GM13977 (cell line): ENCODE data around the gene EIF1.
A peak's percentile ranks its signal among the peaks of the same experiment; 100 is the strongest.

ENCODE experiments used
- DNase-seq: peaks from one replicate; pipeline ENCODE4 v3.0.0; 2012; ENCODE audit warnings: low spot score
- in situ Hi-C: fragments of 300-500 bp; cut with MboI; formaldehyde crosslinking; loops from one replicate; pipeline ENCODE4 v1.12.0; 2022; ENCODE audit warnings: low sequenced_read_pairs, low pct_unique_long_range_greater_than_20kb, mixed read lengths, inconsistent platforms; ENCODE audit not compliant: unreplicated experiment
- TF ChIP-seq, protein P1 (sequence below): IDR thresholded peaks from 2 replicates; pipeline ENCODE4 v1.5.1; 2012; ENCODE audit warnings: mild to moderate bottlenecking, control low read depth; ENCODE audit not compliant: insufficient read depth; ENCODE audit errors: extremely low read depth, missing control alignments

Gene EIF1

DNA sequence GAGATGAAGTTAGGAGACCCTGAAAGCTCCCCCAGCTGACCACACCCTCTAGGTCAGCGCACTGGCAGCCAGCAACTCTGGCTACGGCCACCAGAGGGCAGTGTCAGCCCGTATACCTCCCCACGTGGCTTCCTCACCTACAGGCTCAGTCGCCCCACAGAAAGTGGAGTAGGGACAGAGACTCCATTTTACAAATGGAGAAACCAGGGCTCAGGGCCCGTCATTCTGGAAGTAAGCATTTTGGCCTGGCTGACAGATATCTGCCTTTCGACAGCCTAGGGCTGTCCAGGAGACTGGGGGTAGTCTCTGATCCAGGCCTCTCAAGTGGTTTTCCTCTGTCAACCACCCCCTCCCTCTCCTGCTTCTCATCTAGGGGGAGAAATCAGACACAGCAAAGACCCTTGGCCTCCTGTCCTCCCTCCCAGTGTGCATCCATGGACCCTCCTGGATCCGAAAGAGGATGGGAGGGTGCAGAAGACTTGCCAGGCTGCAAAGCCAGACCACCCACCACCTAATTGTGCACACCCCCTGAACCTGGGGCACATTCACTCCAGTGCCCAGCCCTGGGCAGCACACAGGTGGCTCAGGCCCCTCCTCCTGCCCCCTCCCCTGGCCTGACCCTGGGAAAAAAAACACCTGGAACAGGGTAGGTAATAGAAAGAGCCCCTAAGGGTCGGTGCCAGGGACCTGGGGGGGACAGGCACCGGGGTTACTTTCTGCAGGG lies 49.6 kb downstream of the EIF1 start:
- in situ Hi-C loops: loop anchor here (5.0 to 25.0 kb wide), 2 partner anchors 64 to 374 kb away; partner anchors contain the start of genes DHX58, HSPB9 and KAT2A
- TF ChIP-seq, protein P1, sequence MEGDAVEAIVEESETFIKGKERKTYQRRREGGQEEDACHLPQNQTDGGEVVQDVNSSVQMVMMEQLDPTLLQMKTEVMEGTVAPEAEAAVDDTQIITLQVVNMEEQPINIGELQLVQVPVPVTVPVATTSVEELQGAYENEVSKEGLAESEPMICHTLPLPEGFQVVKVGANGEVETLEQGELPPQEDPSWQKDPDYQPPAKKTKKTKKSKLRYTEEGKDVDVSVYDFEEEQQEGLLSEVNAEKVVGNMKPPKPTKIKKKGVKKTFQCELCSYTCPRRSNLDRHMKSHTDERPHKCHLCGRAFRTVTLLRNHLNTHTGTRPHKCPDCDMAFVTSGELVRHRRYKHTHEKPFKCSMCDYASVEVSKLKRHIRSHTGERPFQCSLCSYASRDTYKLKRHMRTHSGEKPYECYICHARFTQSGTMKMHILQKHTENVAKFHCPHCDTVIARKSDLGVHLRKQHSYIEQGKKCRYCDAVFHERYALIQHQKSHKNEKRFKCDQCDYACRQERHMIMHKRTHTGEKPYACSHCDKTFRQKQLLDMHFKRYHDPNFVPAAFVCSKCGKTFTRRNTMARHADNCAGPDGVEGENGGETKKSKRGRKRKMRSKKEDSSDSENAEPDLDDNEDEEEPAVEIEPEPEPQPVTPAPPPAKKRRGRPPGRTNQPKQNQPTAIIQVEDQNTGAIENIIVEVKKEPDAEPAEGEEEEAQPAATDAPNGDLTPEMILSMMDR: peak; percentile 96

DNA sequence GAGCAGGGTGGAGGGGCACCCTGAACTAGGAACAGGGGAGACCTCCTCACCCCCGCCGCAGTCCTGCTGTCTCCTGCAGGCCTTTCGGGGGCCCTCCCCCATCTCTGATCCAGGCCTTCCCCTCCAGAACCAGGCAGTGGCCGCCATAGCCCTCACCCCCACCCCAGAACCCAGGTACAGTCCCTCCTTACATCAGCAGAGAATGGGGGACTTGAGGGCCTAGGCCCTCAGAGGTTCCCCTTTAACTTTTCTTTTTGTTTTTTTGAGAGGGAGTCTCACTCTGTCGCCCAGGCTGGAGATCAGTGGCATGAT lies 50.1 kb downstream of the EIF1 start:
- in situ Hi-C loops: loop anchor here (5.0 to 25.0 kb wide), 2 partner anchors 64 to 374 kb away; partner anchors contain the start of genes DHX58, HSPB9 and KAT2A
- no peak for DNase-seq
- TF ChIP-seq, protein P1: no peak

More for the DNA sequence above, 49.6 kb downstream of the EIF1 start:
- DNase-seq: peak; percentile 94

DNA sequence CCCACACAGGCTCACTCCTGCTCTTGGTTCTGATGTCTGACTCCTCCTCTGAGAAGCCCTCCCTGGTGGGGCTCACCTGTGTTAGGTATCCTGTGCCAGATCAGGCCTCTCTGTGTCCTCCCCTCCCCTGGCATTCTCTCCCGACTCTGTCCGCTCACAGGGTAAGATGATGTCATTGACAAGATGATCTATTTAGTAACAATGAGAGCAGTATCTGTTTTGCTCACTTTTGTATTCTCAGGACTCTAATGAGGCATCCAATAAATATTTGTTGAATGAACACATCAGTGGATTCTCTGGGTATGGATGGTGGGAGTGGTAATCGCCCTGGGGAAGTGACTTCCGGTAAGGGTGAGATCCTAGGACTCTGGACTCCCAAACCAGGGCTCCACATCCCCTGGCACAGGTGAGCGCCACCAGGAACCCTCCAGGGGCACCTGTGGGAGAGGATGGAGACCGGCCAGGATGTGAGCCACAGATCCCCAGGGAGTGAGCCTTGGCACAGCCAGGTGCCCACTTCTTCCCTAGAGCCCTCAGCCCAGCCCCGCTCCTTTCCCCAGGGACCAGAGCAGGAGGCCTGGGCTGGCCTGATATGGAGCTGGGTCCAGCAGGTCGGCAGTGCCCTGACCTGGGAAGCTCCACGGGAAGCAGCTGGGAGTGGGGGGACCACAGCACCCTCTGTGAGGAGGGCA lies 51.1 kb downstream of the EIF1 start:
- TF ChIP-seq, protein P1: no peak
- no peak for DNase-seq
- in situ Hi-C loops: loop anchor here (5.0 to 25.0 kb wide), 2 partner anchors 62 to 372 kb away; partner anchors contain the start of genes DHX58, HSPB9 and KAT2A

DNA sequence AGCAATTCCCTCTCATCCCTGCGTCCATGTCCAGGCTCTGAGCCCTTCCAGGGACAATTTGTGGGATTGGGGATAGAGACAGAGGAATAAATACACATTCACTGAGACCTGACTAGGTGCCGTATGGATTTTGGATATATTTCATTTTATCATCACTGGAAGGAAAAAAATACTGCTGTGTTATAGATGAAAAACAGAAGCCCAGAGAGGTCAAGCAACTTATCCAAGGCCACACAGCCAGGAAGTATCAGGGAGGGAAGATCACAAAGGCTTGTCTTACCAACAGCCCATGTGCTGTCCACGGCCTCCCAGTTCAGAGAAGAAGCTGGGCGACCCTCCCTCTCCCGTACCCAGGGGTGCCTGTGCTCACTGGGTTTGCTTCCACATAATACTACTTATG lies 51.8 kb downstream of the EIF1 start:
- in situ Hi-C loops: loop anchor here (25.0 kb wide), 1 partner anchor 372 kb away; the partner anchor contains the start of genes DHX58, HSPB9 and KAT2A
- no peak for DNase-seq
- TF ChIP-seq, protein P1: no peak

DNA sequence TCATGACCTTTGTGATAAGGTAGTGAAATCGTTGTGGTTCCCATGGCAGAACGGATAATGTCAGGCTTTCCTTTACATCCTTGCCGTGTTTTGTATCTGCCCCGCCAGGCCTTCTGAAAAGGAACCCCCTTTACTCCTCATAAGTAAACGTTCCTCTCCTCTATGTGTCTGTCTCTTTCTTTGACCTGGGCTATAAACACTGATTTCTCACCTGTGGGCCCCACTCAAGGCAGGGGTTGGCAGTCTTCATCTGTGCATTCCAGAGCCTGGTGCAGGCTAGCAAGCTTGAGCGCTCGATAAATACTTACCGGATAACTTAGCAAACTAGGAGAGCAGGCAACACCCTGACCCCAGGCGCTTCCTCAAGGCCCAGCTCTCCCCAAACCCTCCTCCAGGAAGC lies 53.0 kb downstream of the EIF1 start:
- in situ Hi-C loops: loop anchor here (25.0 kb wide), 1 partner anchor 371 kb away; the partner anchor contains the start of genes DHX58, HSPB9 and KAT2A
- no peak for DNase-seq
- TF ChIP-seq, protein P1: no peak
